H1 (cell line): ENCODE measurements around the gene CAMK2D. TPM values are rescaled to one million over a fixed set of nuclear protein-coding genes. Genes with fewer than 3 reads are reported as not detected.

Experiments used
- GTF2F1 ChIP-seq: IDR thresholded peaks from 2 replicates; pipeline ENCODE4 v1.6.1; 2012; ENCODE audit warnings: low read depth, low read length, improper control_type of control experiment, borderline replicate concordance
- polyA plus RNA-seq, 7 experiments: library from polyadenylated mRNA; depleted of rRNA in 3 of 7; stranded (reverse) in 5 of 7; unstranded in 2 of 7; fragments of >200 nt in 5 of 7; fragments of 200-250 nt in 2 of 7; gene quantifications; 1 replicate in 5 of 7; 2 replicates in 1 of 7; 4 replicates in 1 of 7; pipeline versions ENCODE4 v1.2.1 to v1.2.3, GENCODE V29; 2011 to 2013; ENCODE audit warnings: missing spikeins in 2 of 7, mixed read lengths in 2 of 7
- total RNA-seq: library from RNA; stranded (reverse); fragmentation: NEBNext Ultra II Directional; extraction: Animal tissue kit (Norgen Biotek cat#: 25700); gene quantifications from 2 replicates; pipeline ENCODE4 v1.2.1, GENCODE V29; 2021

CAMK2D gene
- total and polyA plus RNA-seq, 2 of the 8 experiments (the other 6 are each of a cell fraction or from before 2014, with no cell fraction given): 3.2 to 7.0 TPM

DNA sequence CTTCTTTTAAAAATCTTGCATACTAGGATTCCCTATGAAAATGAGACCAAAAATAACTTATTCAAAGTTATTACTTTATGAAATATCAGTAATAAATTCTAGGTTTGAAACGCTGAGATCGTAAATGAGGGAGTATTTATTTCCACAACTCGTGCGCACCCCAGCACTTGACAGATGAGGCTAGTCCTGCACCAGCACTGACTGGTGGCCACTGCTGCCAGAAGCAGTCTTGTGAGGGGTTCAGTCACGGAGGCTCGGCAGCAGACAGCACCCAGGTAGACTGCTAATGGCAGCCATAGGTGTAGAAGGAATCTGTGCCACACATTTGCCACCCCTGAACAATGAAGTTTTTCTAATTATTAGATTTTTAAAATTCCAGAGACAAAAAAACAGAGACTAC lies 248.7 kb downstream of the CAMK2D start (continued):
- no peak for TF ChIP-seq GTF2F1
